ENCODE data around the gene TGM4.
A peak's percentile ranks its signal among the peaks of the same experiment; 100 is the strongest.
"Not testable (repeated sequence)": the region's sequence is repeated elsewhere in the genome, so short reads cannot be mapped to it uniquely, and the experiment has no call there.

The TGM4 gene

GRCh38 chr3:44874308-44874707, at the start of gene TGM4:
Gene TGM4, plus strand, starts transcription at chr3:44874608. Its CDS starts 71 bp downstream, at chr3:44874679.
- no peak for DNase-seq

DNA sequence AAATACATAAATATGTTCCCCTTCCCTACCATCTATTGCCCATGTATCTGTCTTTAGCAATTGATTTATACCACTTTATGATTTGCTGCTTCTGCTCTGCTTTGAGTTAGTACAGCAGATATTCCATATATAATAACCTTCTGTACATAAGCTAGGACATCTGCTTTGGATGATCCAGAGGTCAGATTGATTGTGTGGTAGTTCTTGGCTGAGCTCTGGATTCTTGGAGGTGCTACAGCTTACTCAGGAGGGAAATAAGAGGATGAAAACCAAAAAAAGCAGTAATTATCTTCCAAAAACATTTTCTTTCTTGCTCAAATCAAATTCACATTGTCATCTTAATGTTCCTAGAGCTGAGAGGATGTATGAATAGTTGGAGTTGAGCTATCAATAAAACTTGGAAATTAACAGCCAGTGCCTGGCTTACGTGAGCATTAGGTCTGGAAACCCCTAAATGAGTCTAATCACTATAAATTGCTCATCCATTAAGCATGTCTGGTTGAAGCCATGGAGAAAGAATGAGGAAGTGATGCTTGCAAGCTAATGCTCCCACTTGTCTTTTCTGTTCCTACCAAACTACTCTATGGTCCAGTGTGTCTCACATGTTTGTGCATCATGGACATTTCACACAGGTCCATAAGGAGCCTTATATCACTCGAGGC, 49.0 kb upstream of the TGM4 start:
- no peak for DNase-seq

DNA sequence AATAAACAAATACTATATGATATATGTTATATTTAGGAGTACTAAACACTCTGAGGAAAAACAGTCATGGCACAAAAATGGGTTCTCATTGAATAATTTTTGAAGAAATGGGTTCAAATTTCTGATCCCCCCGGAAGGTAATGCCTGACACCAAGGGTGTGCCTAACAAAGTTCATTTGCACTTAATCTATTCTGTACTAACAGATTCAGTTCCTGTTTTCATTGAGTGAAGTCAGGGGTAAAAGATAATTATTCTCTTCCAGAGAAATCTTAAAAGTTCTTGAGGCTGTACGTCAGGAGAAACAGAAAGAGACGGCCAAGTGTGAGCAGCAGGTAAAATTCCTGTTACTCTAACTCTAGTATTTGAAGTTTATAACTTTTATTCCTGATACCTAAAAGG, 47.2 kb upstream of the TGM4 start:
- no peak for DNase-seq

DNA sequence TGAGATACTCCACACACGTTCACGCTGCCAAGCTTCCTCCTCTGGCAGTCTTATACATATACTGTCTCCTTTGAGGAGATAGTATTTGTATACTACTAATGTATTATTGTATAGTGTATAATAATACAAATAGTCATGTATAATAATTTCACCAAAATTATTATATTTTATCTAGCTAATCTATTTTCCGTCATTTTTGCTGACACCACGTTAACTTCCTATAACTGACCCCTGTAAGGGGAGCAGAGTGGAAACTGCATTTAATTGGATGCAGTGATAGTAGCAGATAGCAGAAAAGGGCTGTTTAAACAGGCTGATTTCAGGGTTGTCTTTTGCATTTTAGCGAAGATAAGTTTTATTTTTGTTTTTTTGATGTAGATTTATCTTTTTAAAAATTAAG, 43.2 kb upstream of the TGM4 start:
- DNase-seq: no peak

- no peak for DNase-seq
Observed at GRCh38 chr3:44832032-44832431, 42.4 kb upstream of the TGM4 start.

- DNase-seq: no peak
Observed at GRCh38 chr3:44832965-44833364, 41.4 kb upstream of the TGM4 start.

DNA sequence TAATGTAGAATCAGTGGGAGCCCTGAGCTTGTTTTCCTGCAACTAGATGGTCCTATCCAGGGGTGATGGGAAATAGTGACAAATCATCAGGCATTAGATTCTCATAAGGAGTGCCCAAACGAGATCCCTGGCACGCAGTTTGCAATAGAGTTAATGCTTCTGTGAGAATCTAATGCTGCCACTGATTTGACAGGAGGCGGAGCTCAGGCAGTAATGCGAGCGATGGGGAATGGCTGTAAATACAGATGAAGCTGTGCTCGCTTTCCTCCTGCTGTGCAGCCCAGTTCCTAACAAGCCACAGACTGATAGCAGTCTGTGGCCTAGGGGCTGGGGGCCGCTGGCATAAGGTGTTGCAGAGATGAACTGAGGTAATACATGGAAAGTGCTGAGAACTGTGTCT, 41.0 kb upstream of the TGM4 start:
- no peak for DNase-seq

GRCh38 chr3:44835684-44836083, 38.7 kb upstream of the TGM4 start:
- DNase-seq: no peak

GRCh38 chr3:44842376-44842775, 32.0 kb upstream of the TGM4 start:
- DNase-seq: no peak

DNA sequence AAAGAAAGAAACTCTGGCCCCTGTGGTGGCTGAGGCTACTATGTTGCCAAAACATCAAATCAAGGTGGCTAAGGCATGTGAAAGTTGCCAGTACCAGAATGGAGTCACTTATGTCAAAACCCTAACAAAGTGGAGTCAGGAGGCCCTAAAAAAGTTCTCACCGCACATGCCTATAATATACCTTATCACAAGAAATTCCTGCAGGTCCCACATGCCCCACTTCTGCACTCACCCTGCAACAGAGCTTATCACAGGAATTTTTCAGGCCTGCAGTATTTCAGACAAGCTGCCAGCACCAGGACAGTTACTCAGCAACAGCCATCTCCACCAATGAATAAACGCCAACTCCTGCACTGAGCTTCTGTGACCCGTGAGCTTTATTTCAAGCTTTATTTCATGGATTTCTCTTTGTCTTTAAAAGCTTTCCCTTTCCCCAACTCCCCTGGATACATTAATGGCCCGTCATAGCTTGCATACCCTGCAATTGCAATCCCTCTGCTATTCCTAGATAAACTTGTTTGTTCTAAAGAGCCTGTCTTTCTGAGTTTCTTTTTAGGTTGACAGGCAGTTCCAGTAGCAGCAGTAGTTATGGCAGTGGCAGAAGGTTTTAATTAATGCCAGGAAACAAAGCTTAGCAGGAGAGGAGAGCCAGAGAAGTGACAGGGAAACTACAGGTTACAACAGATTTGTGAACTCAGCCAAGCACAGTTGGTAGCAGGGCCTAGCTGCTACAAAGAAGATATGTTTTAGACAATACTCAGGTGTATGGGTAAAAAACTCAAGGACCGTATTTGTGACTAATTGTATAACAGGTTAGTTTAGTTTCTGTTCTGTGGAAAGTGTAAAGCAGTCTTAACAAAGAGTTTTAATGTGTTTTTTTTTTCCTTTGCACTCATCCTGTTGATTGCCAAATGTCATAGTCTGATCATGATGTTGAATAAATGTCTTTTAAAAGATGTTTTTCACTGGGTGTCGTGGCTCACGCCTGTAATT, 28.6 kb upstream of the TGM4 start:
- no peak for DNase-seq

DNA sequence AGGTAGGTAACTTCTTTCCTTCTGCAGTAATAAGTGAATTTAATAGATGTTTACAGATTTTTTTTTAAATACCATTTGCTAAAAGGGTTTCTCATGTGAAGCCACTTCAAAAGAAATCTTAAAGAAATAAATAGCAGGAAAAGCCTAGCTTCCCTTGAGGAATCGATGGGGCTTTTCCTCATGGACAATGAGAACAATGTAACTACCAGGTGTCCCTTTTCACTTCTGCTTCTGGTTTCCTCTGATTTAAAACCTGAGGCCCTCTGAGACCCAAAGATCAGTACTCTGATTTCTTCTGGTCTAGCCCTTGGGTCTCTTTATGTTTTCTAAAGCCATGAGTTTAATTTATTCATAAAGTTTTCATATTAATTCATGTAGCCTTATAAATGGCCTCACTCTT, 25.8 kb upstream of the TGM4 start:
- DNase-seq: no peak

- DNase-seq: not testable (repeated sequence)
Observed at GRCh38 chr3:44856663-44857062, 17.7 kb upstream of the TGM4 start.

DNA sequence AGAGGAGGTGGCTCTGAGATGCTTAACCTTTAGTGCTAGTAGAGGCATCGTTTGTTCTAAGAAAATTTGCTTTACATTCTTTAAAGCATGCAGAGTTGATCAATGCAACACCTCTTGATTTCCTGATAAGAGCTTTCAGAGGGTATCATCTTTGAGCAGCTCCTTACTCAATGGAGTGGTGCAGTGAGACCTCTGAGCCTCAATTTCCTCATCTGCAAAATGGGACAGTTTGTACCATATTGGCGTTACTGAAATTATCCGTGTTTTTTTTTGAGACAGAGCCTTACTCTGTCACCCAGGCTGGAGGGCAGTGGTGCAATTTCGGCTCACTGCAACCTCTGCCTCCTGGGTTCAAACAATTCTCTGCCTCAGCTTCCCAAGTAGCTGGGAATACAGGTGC, 14.3 kb upstream of the TGM4 start:
- no peak for DNase-seq

DNA sequence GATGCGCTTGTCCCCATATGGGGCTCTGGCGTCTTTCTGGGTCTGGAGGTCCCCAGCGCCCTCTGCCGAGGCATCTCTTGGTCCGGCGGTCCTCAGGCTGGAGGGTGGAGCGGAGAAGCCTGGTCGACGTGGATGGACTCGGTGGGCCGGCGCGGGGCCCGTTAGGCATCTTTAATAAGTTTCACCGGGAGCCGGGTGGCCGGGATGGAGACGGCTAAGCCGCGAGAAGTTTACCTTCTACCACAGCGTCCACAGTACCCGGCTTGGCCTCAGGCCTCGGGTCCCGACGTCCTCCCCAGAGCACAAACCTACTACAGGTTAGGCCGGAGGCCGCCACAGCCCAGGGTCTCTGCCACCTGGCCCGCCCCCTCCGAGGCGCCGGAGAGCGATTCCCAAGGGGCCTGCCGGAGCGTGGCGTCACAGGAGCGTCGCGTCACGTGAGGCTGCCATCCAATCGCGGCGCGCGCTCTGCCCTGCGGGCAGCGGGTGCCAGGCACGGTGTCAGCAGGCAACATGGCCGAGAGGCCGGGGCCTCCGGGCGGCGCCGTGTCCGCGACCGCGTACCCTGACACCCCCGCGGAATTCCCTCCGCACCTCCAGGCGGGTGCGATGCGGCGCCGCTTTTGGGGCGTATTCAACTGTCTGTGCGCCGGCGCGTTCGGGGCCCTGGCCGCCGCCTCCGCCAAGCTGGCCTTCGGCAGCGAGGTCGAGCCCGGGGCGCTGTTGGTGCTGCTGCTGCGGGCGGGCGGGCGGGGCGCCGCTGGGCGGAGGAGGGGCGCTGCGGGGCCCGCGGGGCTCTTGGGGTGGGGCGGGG, 12.8 kb upstream of the TGM4 start, which contains the start of gene TMEM42:
TMEM42 (plus strand) TSS at position 501 of the 814 bp plus-strand sequence; CDS start at position 514, 13 bp downstream.
- peak; percentile 87 for DNase-seq

GRCh38 chr3:44862226-44862637, 12.2 kb upstream of the TGM4 start:
- peak; percentile 19 for DNase-seq

DNA sequence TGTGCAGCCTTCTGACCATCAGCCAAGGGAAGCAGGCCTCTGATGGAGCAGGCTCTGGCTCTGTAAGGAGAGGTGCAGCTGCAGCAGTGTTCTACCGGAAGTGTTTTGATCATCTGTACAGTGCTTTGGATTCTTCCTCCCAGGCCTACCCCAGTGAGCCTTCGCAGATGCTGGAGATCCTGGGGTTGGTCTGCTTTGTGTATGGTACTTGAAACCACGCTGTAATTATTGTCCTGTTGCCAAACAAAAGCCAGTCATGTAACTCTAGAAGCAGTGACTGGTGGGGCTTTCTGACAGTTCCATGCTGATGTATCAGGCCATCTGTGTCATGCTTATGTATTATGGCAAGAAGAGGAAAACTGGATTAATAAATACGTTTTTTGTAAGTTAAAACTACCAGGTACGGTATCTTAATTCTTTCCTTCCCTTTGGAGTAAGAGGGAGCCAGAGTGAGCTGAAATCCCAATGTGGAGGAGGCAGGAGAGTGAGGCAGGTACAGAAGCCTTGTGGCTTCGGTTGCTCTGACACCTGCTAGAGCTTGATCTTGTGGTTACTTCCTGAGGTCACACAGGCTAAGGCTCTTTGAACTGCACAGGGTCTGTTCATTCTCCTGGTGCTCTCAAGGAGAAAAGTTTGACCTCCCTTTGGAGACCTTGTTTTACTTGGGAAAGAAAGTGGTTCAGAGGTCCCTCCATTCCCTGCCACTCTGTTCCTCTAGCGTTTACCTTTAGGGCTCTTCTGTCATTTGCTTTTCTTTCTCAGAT, 9.0 kb upstream of the TGM4 start:
- peak; percentile 12 for DNase-seq

- DNase-seq: no peak
Observed at GRCh38 chr3:44867421-44868111, 6.8 kb upstream of the TGM4 start.

DNA sequence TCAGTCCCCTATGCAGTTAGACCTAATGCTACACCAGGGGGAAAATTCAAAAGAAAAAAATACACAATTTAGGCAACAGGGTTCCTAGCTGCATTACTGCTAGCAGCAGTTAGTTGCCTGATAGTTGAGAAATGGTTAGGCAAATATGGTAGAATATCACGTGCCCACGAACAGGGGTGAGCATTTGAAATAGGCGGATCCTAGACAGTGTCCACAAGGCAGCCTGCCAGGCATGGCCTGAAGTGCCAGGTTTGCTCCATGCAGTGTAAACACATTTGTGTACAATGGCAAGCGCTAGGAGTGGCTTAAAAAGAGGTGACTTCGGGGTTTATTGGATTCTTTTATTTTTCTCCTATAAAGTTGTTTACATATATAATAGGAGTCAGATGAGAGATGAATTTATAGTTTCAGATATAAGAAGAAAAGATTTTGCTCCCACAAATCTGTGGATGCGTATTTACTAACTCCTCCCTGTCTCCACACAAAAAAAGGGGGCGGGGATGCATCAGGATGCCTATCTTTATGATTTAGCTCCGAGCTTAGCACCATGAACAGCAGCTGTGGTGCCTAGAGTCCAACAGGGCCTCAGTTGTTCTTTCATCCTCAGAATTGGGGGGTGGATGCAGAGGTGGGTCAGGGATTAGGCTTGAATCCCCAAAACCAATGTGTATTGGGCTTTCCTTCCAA, 3.9 kb upstream of the TGM4 start:
- no peak for DNase-seq

DNA sequence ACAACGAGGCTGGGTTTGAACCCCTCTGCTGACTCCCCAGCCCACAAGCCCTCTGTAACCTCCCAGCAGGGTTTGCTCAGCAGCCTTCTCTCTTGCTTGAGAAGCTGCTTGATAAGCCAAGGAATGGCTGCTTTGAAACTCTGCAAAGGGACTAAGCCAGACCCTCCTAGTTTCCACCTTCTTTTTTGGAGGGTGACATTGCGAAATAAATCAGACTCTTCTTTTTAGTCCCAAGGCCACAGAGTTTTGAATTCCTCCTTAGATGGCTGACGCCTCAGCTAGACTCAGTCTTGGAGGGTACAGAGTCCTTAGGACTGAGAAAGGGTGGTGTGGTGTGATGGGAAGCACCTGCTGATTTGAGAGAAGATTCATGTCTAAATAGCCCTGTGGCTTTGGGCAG, 1.2 kb downstream of the TGM4 start:
- DNase-seq: no peak

DNA sequence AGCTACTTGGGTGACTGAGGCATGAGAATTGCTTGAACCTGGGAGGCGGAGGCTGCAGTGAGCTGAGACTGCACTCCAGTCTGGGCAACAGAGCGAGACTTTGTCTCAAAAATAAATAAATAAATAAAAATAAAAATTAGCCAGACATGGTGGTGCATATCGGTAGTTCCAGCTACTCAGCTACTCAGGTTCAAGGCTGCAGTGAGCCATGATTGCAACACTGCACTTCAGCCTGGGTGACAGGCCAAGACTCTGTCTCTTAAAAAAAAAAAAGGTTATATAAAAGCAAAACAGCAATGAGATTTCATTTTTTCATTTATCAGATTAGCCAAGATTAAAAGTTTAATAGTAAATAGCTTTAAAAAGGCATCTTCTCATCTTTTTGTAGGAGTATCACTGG, 2.9 kb downstream of the TGM4 start:
- DNase-seq: no peak

- DNase-seq: no peak
Observed at GRCh38 chr3:44880284-44880683, 5.9 kb downstream of the TGM4 start.
